Measurements from ENCODE around the gene LRRTM2.

- TF ChIP-seq EP300 (IDR thresholded peaks at IDR 0.05) (no peak), POLR2A (IDR thresholded peaks at IDR 0.05) (no peak)
Observed at GRCh38 chr5:138878437-138879235, 3.5 kb upstream of the LRRTM2 start.

Data from sigmoid colon (tissue), 4 donors.